Measurements from ENCODE around the gene DDT. TPM values are rescaled to one million over a fixed set of nuclear protein-coding genes. Genes with fewer than 3 reads are reported as not detected.
"Not testable (repeated sequence)": the region's sequence is repeated elsewhere in the genome, so short reads cannot be mapped to it uniquely, and the experiment has no call there.

DDT gene
- total and polyA plus RNA-seq, 10 of the 15 experiments (the other 5 are each of a cell fraction or from before 2014, with no cell fraction given): 25.1 to 408 (median 202) TPM

GRCh38 chr22:23989583-23990244 is 15.5 kb upstream of the DDT start:
- intact Hi-C loops (cut with micrococcal nuclease; ENCODE audit: unreplicated experiment); CTCF ChIA-PET; H3K27ac ChIP-seq (ENCODE audit: control insufficient read depth, insufficient read depth); H3K9me3 ChIP-seq (replicated peaks; ENCODE audit: control insufficient read depth, insufficient read depth, low read length); SMC1A ChIA-PET (ENCODE audit: uncharacterized antibody, unreplicated experiment); H2AFZ ChIP-seq (ENCODE audit: control insufficient read depth, low read depth, low read length); H3K27me3 ChIP-seq (replicated peaks in 1 of 2; ENCODE audit: control insufficient read depth in 2 of 2, insufficient read depth in 2 of 2, low read length in 1 of 2); in situ Hi-C loops (cut with MboI); H4K20me1 ChIP-seq (ENCODE audit: control insufficient read depth, insufficient read depth); POLR2A ChIA-PET; H3K4me2 ChIP-seq (ENCODE audit: control insufficient read depth, insufficient read depth); H3K9ac ChIP-seq (ENCODE audit: control insufficient read depth, insufficient read depth, low read length); H3K4me1 ChIP-seq (ENCODE audit: control insufficient read depth, insufficient read depth, low read length); H3K79me2 ChIP-seq (ENCODE audit: control insufficient read depth, insufficient read depth, low read length); H3K36me3 ChIP-seq (ENCODE audit: control insufficient read depth in 2 of 2, insufficient read depth in 2 of 2, low read length in 1 of 2); FAIRE-seq; DNase-seq (ENCODE audit: low read depth, low spot score); H3K4me3 ChIP-seq; BruUV-seq (replicated peaks): not testable (repeated sequence)
- 55% methylated on average over 1 of the region's 3 CpGs for WGBS (ENCODE audit: insufficient coverage, insufficient replicate concordance, low lambda C conversion rate, missing lambda C conversion rate)
- peak; percentile 86 for ATAC-seq
- RAD21 ChIA-PET (ENCODE audit: unreplicated experiment): interaction anchor here (0.5 kb wide), 1 partner anchor 241 kb away, joined by 3 read pairs; no protein-coding TSS in a partner anchor

- H4K20me1 ChIP-seq (ENCODE audit: control insufficient read depth, insufficient read depth); BruUV-seq (replicated peaks); ATAC-seq; POLR2A ChIA-PET; H3K27me3 ChIP-seq (replicated peaks in 1 of 2; ENCODE audit: control insufficient read depth in 2 of 2, insufficient read depth in 2 of 2, low read length in 1 of 2); H3K4me1 ChIP-seq (ENCODE audit: control insufficient read depth, insufficient read depth, low read length); H3K9ac ChIP-seq (ENCODE audit: control insufficient read depth, insufficient read depth, low read length); H3K36me3 ChIP-seq (ENCODE audit: control insufficient read depth in 2 of 2, insufficient read depth in 2 of 2, low read length in 1 of 2); H2AFZ ChIP-seq (ENCODE audit: control insufficient read depth, low read depth, low read length); H3K79me2 ChIP-seq (ENCODE audit: control insufficient read depth, insufficient read depth, low read length); intact Hi-C loops (cut with micrococcal nuclease; ENCODE audit: unreplicated experiment); SMC1A ChIA-PET (ENCODE audit: uncharacterized antibody, unreplicated experiment); RAD21 ChIA-PET (ENCODE audit: unreplicated experiment); H3K4me3 ChIP-seq; CTCF ChIA-PET; in situ Hi-C loops (cut with MboI); H3K27ac ChIP-seq (ENCODE audit: control insufficient read depth, insufficient read depth); FAIRE-seq; H3K9me3 ChIP-seq (replicated peaks; ENCODE audit: control insufficient read depth, insufficient read depth, low read length); H3K4me2 ChIP-seq (ENCODE audit: control insufficient read depth, insufficient read depth); DNase-seq (ENCODE audit: low read depth, low spot score): not testable (repeated sequence)
- WGBS (ENCODE audit: insufficient coverage, insufficient replicate concordance, low lambda C conversion rate, missing lambda C conversion rate): no CpG with 5 or more reads among the region's 4 CpGs
Observed at GRCh38 chr22:23986538-23987178, 12.4 kb upstream of the DDT start.

GRCh38 chr22:23986089-23986488 is 11.8 kb upstream of the DDT start:
- H3K79me2 ChIP-seq (ENCODE audit: control insufficient read depth, insufficient read depth, low read length); RAD21 ChIA-PET (ENCODE audit: unreplicated experiment); FAIRE-seq; H3K36me3 ChIP-seq (ENCODE audit: control insufficient read depth in 2 of 2, insufficient read depth in 2 of 2, low read length in 1 of 2); H3K27ac ChIP-seq (ENCODE audit: control insufficient read depth, insufficient read depth); in situ Hi-C loops (cut with MboI); intact Hi-C loops (cut with micrococcal nuclease; ENCODE audit: unreplicated experiment); DNase-seq (ENCODE audit: low read depth, low spot score); BruUV-seq (replicated peaks); CTCF ChIA-PET; H3K4me2 ChIP-seq (ENCODE audit: control insufficient read depth, insufficient read depth); H3K9me3 ChIP-seq (replicated peaks; ENCODE audit: control insufficient read depth, insufficient read depth, low read length); H3K4me1 ChIP-seq (ENCODE audit: control insufficient read depth, insufficient read depth, low read length); SMC1A ChIA-PET (ENCODE audit: uncharacterized antibody, unreplicated experiment); H3K9ac ChIP-seq (ENCODE audit: control insufficient read depth, insufficient read depth, low read length); ATAC-seq; H4K20me1 ChIP-seq (ENCODE audit: control insufficient read depth, insufficient read depth); H3K4me3 ChIP-seq; H2AFZ ChIP-seq (ENCODE audit: control insufficient read depth, low read depth, low read length); H3K27me3 ChIP-seq (replicated peaks in 1 of 2; ENCODE audit: control insufficient read depth in 2 of 2, insufficient read depth in 2 of 2, low read length in 1 of 2); POLR2A ChIA-PET: not testable (repeated sequence)
- WGBS (ENCODE audit: insufficient coverage, insufficient replicate concordance, low lambda C conversion rate, missing lambda C conversion rate): no CpG with 5 or more reads among the region's 8 CpGs

Data from GM12878 (cell line).